Right cardiac atrium (tissue), 5 donors: ENCODE measurements around the gene TGFBR1. TPM values are rescaled to one million over a fixed set of nuclear protein-coding genes. Genes with fewer than 3 reads are reported as not detected.

Experiments
- ATAC-seq, 2 donors: fragments of 200-7000 bp; cut with Tn5 transposase; one replicate each; pipeline versions ENCODE4 v1.8.0 to v1.9.1; 2020; ENCODE audit warnings: moderate library complexity in 2 of 2, mild to moderate bottlenecking in 1 of 2
- DNase-seq, 3 donors: peaks; one replicate each; pipeline ENCODE4 v3.0.0-alpha.2; 2020
- H3K27ac ChIP-seq: one replicate; pipeline ENCODE4 v1.5.1; 2013; ENCODE audit warnings: mild to moderate bottlenecking, low read length, control low read depth, moderate library complexity
- H3K27me3 ChIP-seq: one replicate; pipeline ENCODE4 v1.6.1; 2013; ENCODE audit not compliant: control insufficient read depth, insufficient read depth
- H3K4me1 ChIP-seq: one replicate; pipeline ENCODE4 v1.6.1; 2013; ENCODE audit warnings: low read length; ENCODE audit not compliant: control insufficient read depth, insufficient read depth
- H3K4me3 ChIP-seq: one replicate; pipeline ENCODE4 v1.5.1; 2013; ENCODE audit warnings: low read length, control low read depth
- H3K9me3 ChIP-seq: one replicate; pipeline ENCODE4 v1.6.1; 2013; ENCODE audit warnings: low read length; ENCODE audit not compliant: control insufficient read depth
- WGBS: extraction: QIAGEN DNeasy Blood & Tissue Kit; methylation state at CpG from one replicate; pipeline ENCODE4 v1.1.7; 2013; 5-methylcytosine and 5-hydroxymethylcytosine counted together
- intact Hi-C, 4 donors: fragments of 100-400 bp; cut with DNase I; formaldehyde crosslinking; loops; one replicate each; pipeline versions ENCODE4 v1.11.0 to v1.14.0; 2022 to 2023
- polyA plus RNA-seq: library from polyadenylated mRNA; stranded (reverse); fragments of 200-250 nt; gene quantifications from one replicate; pipeline ENCODE4 v1.2.3, GENCODE V29; 2013
- total RNA-seq, 4 donors: library from RNA; stranded (reverse); fragmentation: NEBNext Ultra II Directional; extraction: Animal tissue kit (Norgen Biotek cat#: 25700); gene quantifications; one replicate each; pipeline ENCODE4 v1.2.1, GENCODE V29; 2021
- donor health status: healthy with polysubstance abuse.
- donor health status: DM: no; HTN: yes; CAD: no.
- donor health status: DM: no; HTN: no; CAD: no.
- donor health status: DM: no; HTN: yes; CAD: no; lungs with severe emphysema.
- donor health status: DM: yes; HTN: yes; CAD: no.

Gene TGFBR1
- total and polyA plus RNA-seq, 5 donors, result 4.3 to 25.8 (median 14.5) TPM

GRCh38 chr9:99138424-99139284 lies 33.7 kb downstream of the TGFBR1 start:
- Histone ChIP-seq H3K4me1 (no peaks in the 10 kb centered on the region), H3K4me3 (no peak overlapping the region), H3K27me3 (no peaks in the 10 kb centered on the region), H3K9me3 (no peaks in the 10 kb centered on the region), H3K27ac (no peak overlapping the region)
- DNase-seq (no peak), ATAC-seq (no peak)
- intact Hi-C loops, result loop anchor here in 2 of 4 donors (10.0 kb wide), 1 partner anchor 134 kb away; no protein-coding TSS in a partner anchor
- WGBS, result 86% methylated on average over 8 of the region's 8 CpGs

GRCh38 chr9:99139868-99140267 lies 35.0 kb downstream of the TGFBR1 start:
- WGBS, result 96% methylated on average over 5 of the region's 5 CpGs
- ATAC-seq, result no peak
- intact Hi-C loops, result loop anchor here (2.0 to 10.0 kb wide), 7 partner anchors 135 to 293 kb away; no protein-coding TSS in a partner anchor

GRCh38 chr9:99140685-99141314 lies 35.9 kb downstream of the TGFBR1 start:
- H3K4me1 ChIP-seq, result no peaks in the 10 kb centered on the region
- intact Hi-C loops, result loop anchor here (2.0 to 10.0 kb wide), 6 partner anchors 143 to 293 kb away; no protein-coding TSS in a partner anchor
- H3K27me3 ChIP-seq, result no peaks in the 10 kb centered on the region
- WGBS, result 72% methylated on average over 2 of the region's 2 CpGs
- no peak overlapping the region for H3K4me3 ChIP-seq
- DNase-seq (peak in 1 of 3 donors; percentile 27), ATAC-seq (peak; percentile 85 to 86)
- H3K9me3 ChIP-seq, result no peaks in the 10 kb centered on the region
- H3K27ac ChIP-seq, result no peak overlapping the region

More at GRCh38 chr9:99139868-99140267, 35.0 kb downstream of the TGFBR1 start:
- DNase-seq, result no peak
- no peak overlapping the region for H3K4me3 ChIP-seq
- H3K9me3 ChIP-seq, result no peaks in the 10 kb centered on the region
- no peaks in the 10 kb centered on the region for H3K27me3 ChIP-seq
- no peaks in the 10 kb centered on the region for H3K4me1 ChIP-seq
- H3K27ac ChIP-seq, result no peak overlapping the region

GRCh38 chr9:99141849-99142248 lies 36.9 kb downstream of the TGFBR1 start:
- intact Hi-C loops, result loop anchor here (2.0 to 10.0 kb wide), 6 partner anchors 145 to 295 kb away; no protein-coding TSS in a partner anchor
- no peaks in the 10 kb centered on the region for H3K4me1 ChIP-seq
- no peaks in the 10 kb centered on the region for H3K9me3 ChIP-seq
- DNase-seq (no peak), ATAC-seq (no peak)
- WGBS, result 77% methylated on average over 5 of the region's 5 CpGs
- H3K27ac ChIP-seq, result no peak overlapping the region
- no peaks in the 10 kb centered on the region for H3K27me3 ChIP-seq
- no peak overlapping the region for H3K4me3 ChIP-seq

- ATAC-seq (no peak), DNase-seq (no peak)
- Histone ChIP-seq H3K4me3 (no peak overlapping the region), H3K27ac (no peak overlapping the region), H3K27me3 (no peaks in the 10 kb centered on the region), H3K9me3 (no peaks in the 10 kb centered on the region), H3K4me1 (no peaks in the 10 kb centered on the region)
- WGBS, result 94% methylated on average over 4 of the region's 4 CpGs
- intact Hi-C loops, result loop anchor here (5.0 to 10.0 kb wide), 5 partner anchors 145 to 295 kb away; no protein-coding TSS in a partner anchor
Measured at GRCh38 chr9:99142275-99142674, 37.4 kb downstream of the TGFBR1 start.

GRCh38 chr9:99143655-99144054 lies 38.7 kb downstream of the TGFBR1 start:
- no peaks in the 10 kb centered on the region for H3K27me3 ChIP-seq
- intact Hi-C loops, result loop anchor here (5.0 to 10.0 kb wide), 5 partner anchors 146 to 296 kb away; no protein-coding TSS in a partner anchor
- H3K27ac ChIP-seq, result no peak overlapping the region
- DNase-seq, result no peak
- ATAC-seq, result no peak
- H3K4me1 ChIP-seq, result no peaks in the 10 kb centered on the region
- H3K4me3 ChIP-seq, result no peak overlapping the region
- WGBS, result 96% methylated on average over 3 of the region's 3 CpGs
- no peaks in the 10 kb centered on the region for H3K9me3 ChIP-seq

- 81% methylated on average over 4 of the region's 4 CpGs for WGBS
- intact Hi-C loops, result loop anchor here (5.0 to 10.0 kb wide), 5 partner anchors 148 to 298 kb away; no protein-coding TSS in a partner anchor
- no peaks in the 10 kb centered on the region for H3K9me3 ChIP-seq
Measured at GRCh38 chr9:99144966-99145365, 40.1 kb downstream of the TGFBR1 start.

GRCh38 chr9:99146574-99146973 lies 41.7 kb downstream of the TGFBR1 start:
- ATAC-seq, result peak; percentile 31 to 77
- intact Hi-C loops, result loop anchor here in 2 of 4 donors (10.0 kb wide), 2 partner anchors 172 to 292 kb away; no protein-coding TSS in a partner anchor

More at GRCh38 chr9:99144966-99145365, 40.1 kb downstream of the TGFBR1 start:
- no peak for DNase-seq
- no peaks in the 10 kb centered on the region for H3K4me1 ChIP-seq
- H3K27me3 ChIP-seq, result no peaks in the 10 kb centered on the region
- H3K27ac ChIP-seq, result no peak overlapping the region
- ATAC-seq, result no peak
- no peak overlapping the region for H3K4me3 ChIP-seq

GRCh38 chr9:99147177-99147576 lies 42.3 kb downstream of the TGFBR1 start:
- ATAC-seq (no peak), DNase-seq (no peak)
- Histone ChIP-seq H3K27me3 (no peaks in the 10 kb centered on the region), H3K27ac (no peak overlapping the region), H3K9me3 (no peaks in the 10 kb centered on the region), H3K4me1 (no peaks in the 10 kb centered on the region), H3K4me3 (no peak overlapping the region)
- intact Hi-C loops, result loop anchor here in 2 of 4 donors (10.0 kb wide), 2 partner anchors 172 to 292 kb away; no protein-coding TSS in a partner anchor

More at GRCh38 chr9:99146574-99146973, 41.7 kb downstream of the TGFBR1 start:
- WGBS, result 57% methylated on average over 4 of the region's 4 CpGs
- Histone ChIP-seq H3K9me3 (no peaks in the 10 kb centered on the region), H3K27me3 (no peaks in the 10 kb centered on the region), H3K27ac (no peak overlapping the region), H3K4me1 (no peaks in the 10 kb centered on the region), H3K4me3 (no peak overlapping the region)
- DNase-seq, result no peak

- 87% methylated on average over 8 of the region's 8 CpGs for WGBS
- intact Hi-C loops, result no loop called here
Measured at GRCh38 chr9:99150451-99151171, 45.7 kb downstream of the TGFBR1 start.

More at GRCh38 chr9:99150451-99151171, 45.7 kb downstream of the TGFBR1 start:
- Histone ChIP-seq H3K9me3 (no peaks in the 10 kb centered on the region), H3K27me3 (no peaks in the 10 kb centered on the region), H3K27ac (no peak overlapping the region), H3K4me1 (no peaks in the 10 kb centered on the region), H3K4me3 (no peak overlapping the region)
- DNase-seq (no peak), ATAC-seq (no peak)
